ENCODE measurements around the gene FMN1. TPM values are rescaled to one million over a fixed set of nuclear protein-coding genes. Genes with fewer than 3 reads are reported as not detected.

FMN1 gene
- total RNA-seq, 4 donors from 2014 or later, result 4.3 to 10.1 (median 8.8) TPM

- Histone ChIP-seq H3K27me3 (no peaks in the 10 kb centered on the region), H3K27ac (no peak overlapping the region), H3K36me3 (no peaks in the 10 kb centered on the region), H3K4me3 (no peak overlapping the region), H3K4me1 (no peaks in the 10 kb centered on the region), H3K9me3 (peaks cover 0 to 9% (median 6%) of the 10 kb centered on the region in 3 donors)
- DNase-seq, result no peak
- intact Hi-C loops (cut with DNase I), result no loop called here
- TF ChIP-seq, protein P1, sequence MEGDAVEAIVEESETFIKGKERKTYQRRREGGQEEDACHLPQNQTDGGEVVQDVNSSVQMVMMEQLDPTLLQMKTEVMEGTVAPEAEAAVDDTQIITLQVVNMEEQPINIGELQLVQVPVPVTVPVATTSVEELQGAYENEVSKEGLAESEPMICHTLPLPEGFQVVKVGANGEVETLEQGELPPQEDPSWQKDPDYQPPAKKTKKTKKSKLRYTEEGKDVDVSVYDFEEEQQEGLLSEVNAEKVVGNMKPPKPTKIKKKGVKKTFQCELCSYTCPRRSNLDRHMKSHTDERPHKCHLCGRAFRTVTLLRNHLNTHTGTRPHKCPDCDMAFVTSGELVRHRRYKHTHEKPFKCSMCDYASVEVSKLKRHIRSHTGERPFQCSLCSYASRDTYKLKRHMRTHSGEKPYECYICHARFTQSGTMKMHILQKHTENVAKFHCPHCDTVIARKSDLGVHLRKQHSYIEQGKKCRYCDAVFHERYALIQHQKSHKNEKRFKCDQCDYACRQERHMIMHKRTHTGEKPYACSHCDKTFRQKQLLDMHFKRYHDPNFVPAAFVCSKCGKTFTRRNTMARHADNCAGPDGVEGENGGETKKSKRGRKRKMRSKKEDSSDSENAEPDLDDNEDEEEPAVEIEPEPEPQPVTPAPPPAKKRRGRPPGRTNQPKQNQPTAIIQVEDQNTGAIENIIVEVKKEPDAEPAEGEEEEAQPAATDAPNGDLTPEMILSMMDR (IDR thresholded peaks at IDR 0.05), result no peak
- no peak for TF ChIP-seq POLR2A (IDR thresholded peaks at IDR 0.05)
- WGBS, 2 donors, result 79 to 82% methylated on average over 2 to 3 of the region's 3 CpGs
Measured at GRCh38 chr15:32775103-32775502, 419.4 kb downstream of the FMN1 start.

- WGBS, 2 donors, result 76 to 88% methylated on average over 4 of the region's 4 CpGs
Measured at GRCh38 chr15:32774022-32774421, 420.5 kb downstream of the FMN1 start.

DNA sequence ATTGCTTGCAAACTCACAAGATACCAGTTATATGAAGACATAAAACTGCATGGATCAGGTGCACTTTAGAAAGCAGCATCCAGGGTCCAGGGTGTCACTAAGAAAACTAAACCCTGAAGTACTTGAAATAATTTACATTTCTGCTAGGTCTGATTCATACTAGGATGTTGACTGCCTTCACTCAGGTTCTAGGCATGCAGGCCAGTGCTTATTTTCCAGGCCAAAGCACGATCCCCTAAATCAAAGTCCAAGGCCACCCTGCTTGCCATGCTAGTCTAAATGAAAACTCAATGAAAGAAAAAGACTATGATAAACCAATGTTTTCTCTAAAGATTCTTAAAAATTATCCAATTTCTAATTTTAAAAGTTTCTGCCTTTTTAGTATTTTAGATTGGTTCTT is 427.3 kb downstream of the FMN1 start:
- H3K9me3 ChIP-seq, result no peaks in the 10 kb centered on the region
- H3K36me3 ChIP-seq, result no peaks in the 10 kb centered on the region
- H3K4me3 ChIP-seq, result no peak overlapping the region
- no peaks in the 10 kb centered on the region for H3K4me1 ChIP-seq
- H3K27me3 ChIP-seq, result no peaks in the 10 kb centered on the region
- DNase-seq, result no peak
- intact Hi-C loops (cut with DNase I), result no loop called here
- no peak for TF ChIP-seq POLR2A (IDR thresholded peaks at IDR 0.05)
- WGBS, 2 donors, result 88 to 100% methylated on average over 1 of the region's 1 CpG
- H3K27ac ChIP-seq, result no peak overlapping the region

More at GRCh38 chr15:32774022-32774421, 420.5 kb downstream of the FMN1 start:
- H3K27me3 ChIP-seq, result no peaks in the 10 kb centered on the region
- H3K4me1 ChIP-seq, result no peaks in the 10 kb centered on the region
- no peak for DNase-seq
- H3K36me3 ChIP-seq, result no peaks in the 10 kb centered on the region
- no peak for TF ChIP-seq POLR2A (IDR thresholded peaks at IDR 0.05)
- TF ChIP-seq, protein P1 (IDR thresholded peaks at IDR 0.05), result no peak
- no peak overlapping the region for H3K4me3 ChIP-seq
- intact Hi-C loops (cut with DNase I), result no loop called here
- H3K27ac ChIP-seq, result no peak overlapping the region
- peaks cover 0 to 6% (median 5%) of the 10 kb centered on the region in 3 donors for H3K9me3 ChIP-seq

GRCh38 chr15:32766101-32766500 is 428.4 kb downstream of the FMN1 start:
- no peak overlapping the region for H3K27ac ChIP-seq
- intact Hi-C loops (cut with DNase I), result no loop called here
- H3K27me3 ChIP-seq, result peaks cover 0 to 4% (median 0%) of the 10 kb centered on the region in 4 donors
- DNase-seq, result no peak
- H3K9me3 ChIP-seq, result no peaks in the 10 kb centered on the region
- H3K4me1 ChIP-seq, result no peaks in the 10 kb centered on the region
- TF ChIP-seq, protein P1 (IDR thresholded peaks at IDR 0.05), result no peak
- no peak for TF ChIP-seq POLR2A (IDR thresholded peaks at IDR 0.05)
- 71 to 76% methylated on average over 3 of the region's 3 CpGs for WGBS, 2 donors
- no peaks in the 10 kb centered on the region for H3K36me3 ChIP-seq
- no peak overlapping the region for H3K4me3 ChIP-seq

- WGBS, 2 donors, result 50 to 75% methylated on average over 4 of the region's 4 CpGs
Measured at GRCh38 chr15:32765236-32765635, 429.3 kb downstream of the FMN1 start.

More at GRCh38 chr15:32765236-32765635, 429.3 kb downstream of the FMN1 start:
- intact Hi-C loops (cut with DNase I), result no loop called here
- H3K4me3 ChIP-seq, result no peak overlapping the region
- DNase-seq, result no peak
- no peaks in the 10 kb centered on the region for H3K9me3 ChIP-seq
- no peaks in the 10 kb centered on the region for H3K36me3 ChIP-seq
- H3K27ac ChIP-seq, result no peak overlapping the region
- H3K4me1 ChIP-seq, result no peaks in the 10 kb centered on the region
- TF ChIP-seq, protein P1 (IDR thresholded peaks at IDR 0.05), result no peak
- no peak for TF ChIP-seq POLR2A (IDR thresholded peaks at IDR 0.05)
- peaks cover 0 to 4% (median 0%) of the 10 kb centered on the region in 4 donors for H3K27me3 ChIP-seq

Data from esophagus squamous epithelium (tissue), 5 donors.